MV-4-11 (cell line): ENCODE measurements around the gene SCAF8.

Source experiments
- DNase-seq: peaks from one replicate; lab custom pipeline; 2025; lab: John Stamatoyannopoulos, UW

The SCAF8 gene

GRCh38 chr6:154840363-154840762 lies 107.1 kb downstream of the SCAF8 start:
- DNase-seq, result no peak

DNA sequence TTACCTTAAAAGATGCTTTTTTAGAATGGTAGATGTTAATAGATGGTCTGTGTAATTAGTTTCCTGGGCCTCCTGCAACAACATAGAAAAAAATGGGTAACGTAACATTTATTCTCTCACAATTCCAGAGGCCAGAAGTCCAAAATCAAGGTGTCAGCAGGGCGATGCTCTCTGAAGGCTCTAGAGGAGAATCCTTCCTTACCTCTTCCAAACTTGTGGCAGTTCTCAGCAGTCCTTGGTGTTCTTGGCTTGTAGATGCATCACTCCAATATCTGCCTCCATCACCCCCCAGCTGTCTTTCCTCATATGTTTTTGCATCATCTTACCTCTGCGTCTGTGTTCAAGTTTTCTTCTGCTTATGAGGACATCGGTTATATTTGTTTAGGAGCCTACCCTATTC lies 107.9 kb downstream of the SCAF8 start:
- no peak for DNase-seq

- no peak for DNase-seq
Observed at GRCh38 chr6:154842833-154843232, 109.6 kb downstream of the SCAF8 start.

- no peak for DNase-seq
Observed at GRCh38 chr6:154847318-154847717, 114.1 kb downstream of the SCAF8 start.

GRCh38 chr6:154848580-154848979 lies 115.4 kb downstream of the SCAF8 start:
- DNase-seq, result no peak

GRCh38 chr6:154849475-154849874 lies 116.3 kb downstream of the SCAF8 start:
- DNase-seq, result no peak

DNA sequence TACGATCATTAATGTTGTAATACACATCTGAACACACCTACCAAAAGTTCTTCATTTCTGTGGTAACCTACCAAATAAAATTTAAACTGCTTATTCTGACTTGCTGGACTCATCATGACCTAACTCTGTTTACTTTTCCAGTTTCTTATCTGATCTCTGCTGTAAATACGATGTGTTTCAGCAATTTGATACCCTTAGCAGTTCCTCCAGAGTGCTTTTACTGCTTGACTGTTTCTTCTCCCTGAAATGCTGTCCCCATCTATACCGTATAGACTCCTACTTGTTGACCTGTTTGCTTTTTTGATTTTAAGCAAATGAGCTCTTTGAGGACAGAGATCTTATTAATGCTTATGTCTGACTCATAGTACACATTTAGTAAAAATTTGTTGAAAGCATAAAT lies 119.5 kb downstream of the SCAF8 start:
- DNase-seq, result no peak

- DNase-seq, result no peak
Observed at GRCh38 chr6:154857529-154857928, 124.3 kb downstream of the SCAF8 start.

GRCh38 chr6:154861825-154862224 lies 128.6 kb downstream of the SCAF8 start:
- DNase-seq, result no peak

- DNase-seq, result no peak
Observed at GRCh38 chr6:154862536-154862935, 129.3 kb downstream of the SCAF8 start.

DNA sequence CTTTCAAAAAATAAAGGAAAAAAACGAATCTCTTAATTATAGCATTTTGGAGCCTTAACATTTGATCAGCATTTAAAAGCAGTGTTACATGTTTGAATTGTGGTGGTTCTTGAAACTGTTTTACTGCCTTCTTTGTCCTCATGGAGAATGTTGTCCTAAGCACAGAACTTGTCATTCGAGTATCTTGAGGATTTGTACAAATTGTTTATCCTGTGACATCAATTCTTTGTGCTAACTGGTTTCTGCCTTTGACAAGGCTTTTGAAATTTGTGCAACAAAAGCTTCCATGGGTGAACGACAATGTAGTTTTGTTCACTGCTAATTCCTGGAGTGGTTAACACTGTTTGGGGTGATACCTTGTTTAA lies 130.8 kb downstream of the SCAF8 start:
- no peak for DNase-seq

- DNase-seq, result no peak
Observed at GRCh38 chr6:154865291-154865690, 132.1 kb downstream of the SCAF8 start.

- peak; percentile 36 for DNase-seq
Observed at GRCh38 chr6:154868143-154868594, 135.0 kb downstream of the SCAF8 start.

DNA sequence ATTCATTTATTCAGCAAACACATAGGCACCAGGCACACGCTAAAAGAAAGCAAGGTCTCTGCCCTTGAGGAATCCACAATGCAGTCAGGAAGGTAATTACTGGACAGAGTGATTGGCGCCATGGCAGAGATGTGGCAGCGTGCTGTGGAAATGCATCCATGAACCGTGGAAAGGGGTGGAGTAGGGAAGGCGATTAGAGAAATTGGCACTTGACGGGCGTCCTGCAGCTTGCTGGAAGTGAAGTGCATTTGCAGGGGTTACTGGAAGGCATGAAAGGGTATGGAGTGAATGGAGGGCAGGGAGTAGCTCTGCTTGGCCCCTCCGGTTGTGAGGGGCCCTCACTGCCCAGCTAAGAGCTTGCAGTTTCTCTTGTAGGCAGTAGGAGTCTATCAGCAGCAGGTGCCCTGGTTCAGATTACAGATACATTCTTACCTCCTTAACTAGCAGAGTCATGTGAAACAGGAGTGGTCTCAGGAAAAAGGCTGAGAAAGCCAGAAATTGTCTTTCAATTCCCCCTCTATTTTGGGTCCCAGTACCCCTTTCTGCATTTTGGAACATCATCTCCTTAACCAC lies 139.4 kb downstream of the SCAF8 start:
- DNase-seq, result no peak

DNA sequence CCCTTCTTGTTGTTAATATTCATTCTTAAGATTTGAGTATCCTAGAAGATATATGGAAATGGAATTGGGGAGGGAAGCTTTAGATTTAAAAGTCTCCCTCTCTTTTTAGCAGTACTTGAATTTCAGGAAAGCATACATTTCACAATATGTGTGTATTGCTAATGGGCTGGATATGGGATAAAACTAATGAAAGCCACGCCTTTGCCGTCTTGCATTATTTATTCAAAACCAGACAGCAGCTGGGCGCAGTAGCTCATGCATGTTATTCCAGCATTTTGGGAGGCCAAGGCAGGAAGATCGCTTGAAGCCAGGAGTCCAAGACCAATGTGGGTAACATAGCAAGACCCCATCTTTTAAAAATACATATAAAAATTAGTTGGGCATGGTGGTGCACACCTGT lies 140.3 kb downstream of the SCAF8 start:
- DNase-seq, result no peak

DNA sequence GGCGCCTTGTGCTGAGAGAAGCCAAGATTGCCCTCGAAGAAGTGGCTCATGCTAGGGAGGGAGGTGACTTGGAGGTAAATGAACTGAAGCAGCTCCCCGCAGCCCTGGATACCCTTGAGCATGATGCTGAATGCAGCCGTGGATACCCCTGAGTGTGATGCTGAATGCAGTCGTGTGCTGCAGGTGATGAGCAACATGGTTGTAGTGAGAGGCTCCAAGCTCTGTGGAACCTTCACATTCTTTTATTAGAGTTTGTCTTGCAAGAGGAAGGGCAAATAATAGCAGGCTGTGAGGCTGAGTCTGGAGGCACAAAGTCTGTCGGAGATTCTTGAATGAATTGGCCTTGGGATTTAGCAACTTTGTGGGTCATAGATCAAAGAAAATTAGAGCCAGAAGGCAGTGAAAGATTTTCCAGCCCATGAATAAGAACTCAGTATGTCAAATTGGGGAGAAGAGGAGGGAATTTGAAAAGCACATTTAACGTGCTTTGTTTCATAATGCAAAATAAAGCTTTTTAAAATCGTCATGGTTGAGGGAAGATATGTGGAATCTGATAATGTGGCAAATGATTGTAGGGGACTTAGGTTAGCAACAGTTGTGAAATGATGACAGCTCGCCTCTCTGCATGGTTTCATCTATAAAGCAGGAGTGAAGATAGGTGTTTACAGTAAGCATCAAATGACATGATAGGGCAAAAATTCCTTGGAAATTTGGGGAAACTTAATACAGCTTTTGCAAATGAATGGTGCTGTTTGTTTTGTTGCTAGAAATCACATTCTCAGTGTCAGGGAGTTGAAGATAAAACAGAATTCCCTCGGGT lies 141.8 kb downstream of the SCAF8 start:
- DNase-seq, result no peak

DNA sequence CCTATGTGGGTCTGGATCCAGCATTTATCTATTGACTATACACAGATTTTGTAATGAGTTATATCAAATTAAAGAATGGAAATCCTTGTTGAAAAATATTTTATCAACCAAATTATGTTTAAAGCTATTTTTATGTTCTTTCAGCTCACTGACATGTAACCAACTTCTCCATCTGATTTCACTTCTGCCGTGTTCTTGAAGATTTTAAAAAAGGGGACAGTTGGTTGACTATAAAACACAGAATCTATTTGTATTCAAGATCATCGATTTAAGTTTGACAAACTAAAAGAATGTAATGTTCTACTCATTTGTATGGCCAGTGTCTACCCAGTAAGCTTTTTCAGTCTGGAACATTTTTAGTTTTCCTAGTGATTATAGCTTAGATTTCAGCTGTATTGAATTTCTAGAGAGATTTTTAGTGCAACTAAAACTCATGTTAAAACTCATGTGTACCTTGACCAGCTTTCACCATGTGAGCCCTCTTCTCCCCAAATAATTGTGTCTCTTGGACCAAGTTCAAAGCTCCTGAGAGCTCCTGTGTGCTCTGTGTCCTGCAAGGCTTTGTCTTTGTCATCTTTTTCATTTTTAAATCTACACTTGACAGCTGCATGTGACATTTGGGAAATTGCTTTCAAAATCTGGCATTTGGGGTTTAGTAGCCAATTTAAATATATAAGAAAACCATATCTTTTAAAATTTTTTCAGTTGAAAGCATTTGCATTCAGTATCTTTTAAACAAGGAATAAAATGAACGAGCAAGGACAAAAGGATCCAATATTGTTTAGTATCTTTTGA lies 143.5 kb downstream of the SCAF8 start:
- no peak for DNase-seq

DNA sequence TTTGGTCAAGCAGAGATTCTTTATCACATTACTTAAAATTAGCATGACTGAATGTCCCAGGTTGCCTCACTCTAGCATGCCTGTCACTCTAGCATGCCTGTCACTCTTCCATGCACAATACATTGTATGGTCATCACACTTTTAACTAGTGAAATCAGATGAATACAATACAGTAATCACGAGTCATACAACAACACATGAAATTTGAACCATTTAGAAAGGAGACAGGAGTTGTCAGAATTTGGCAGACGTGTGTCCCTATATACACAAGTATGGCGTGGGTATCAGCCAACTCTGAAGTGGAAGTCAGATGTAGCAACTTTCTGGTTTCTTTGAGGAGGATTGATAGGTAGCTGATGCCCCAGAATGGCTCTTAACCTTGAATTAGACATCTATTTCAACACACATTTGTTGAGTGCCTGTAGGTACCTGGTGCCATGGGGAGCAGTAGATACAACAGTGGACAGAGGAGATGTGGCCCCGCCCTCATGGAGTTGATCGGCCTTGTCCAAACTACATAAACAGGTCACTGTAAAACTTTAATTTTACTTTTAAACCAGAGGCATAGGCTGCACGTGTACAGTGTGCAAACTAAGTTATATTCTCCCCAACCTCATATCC lies 145.8 kb downstream of the SCAF8 start:
- DNase-seq, result no peak

DNA sequence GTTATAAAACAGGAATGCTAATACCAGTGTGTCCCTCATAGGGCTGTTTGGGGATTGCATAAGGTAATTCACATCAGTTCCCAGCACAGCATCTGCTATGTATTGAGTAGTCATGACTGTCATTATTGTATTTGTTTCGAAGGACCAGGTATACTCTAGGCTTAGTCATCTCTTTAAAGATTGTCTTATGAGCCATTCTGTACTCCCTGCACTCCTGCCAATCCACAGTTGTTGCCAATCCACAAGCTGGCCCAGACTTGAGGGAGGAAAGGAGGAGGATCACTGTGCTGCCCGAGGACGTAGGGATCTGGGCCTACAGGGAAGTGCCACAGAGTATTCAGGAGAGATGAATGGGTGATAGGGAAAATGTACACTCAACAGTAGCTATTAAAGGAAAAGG lies 148.9 kb downstream of the SCAF8 start:
- no peak for DNase-seq
